Stimulated activated CD4-positive, alpha-beta T cell treated with anti-CD3 and anti-CD28 coated beads, TNF-alpha, amount 100 ng/mL, for 4 hours (primary cell): Measurements from ENCODE around the gene FXYD3.

ENCODE experiments used
- DNase-seq, 3 experiments: peaks; one replicate each; pipeline ENCODE4 v3.0.0-alpha.2; 2020; ENCODE audit warnings: low read depth in 3 of 3

FXYD3 gene

DNA sequence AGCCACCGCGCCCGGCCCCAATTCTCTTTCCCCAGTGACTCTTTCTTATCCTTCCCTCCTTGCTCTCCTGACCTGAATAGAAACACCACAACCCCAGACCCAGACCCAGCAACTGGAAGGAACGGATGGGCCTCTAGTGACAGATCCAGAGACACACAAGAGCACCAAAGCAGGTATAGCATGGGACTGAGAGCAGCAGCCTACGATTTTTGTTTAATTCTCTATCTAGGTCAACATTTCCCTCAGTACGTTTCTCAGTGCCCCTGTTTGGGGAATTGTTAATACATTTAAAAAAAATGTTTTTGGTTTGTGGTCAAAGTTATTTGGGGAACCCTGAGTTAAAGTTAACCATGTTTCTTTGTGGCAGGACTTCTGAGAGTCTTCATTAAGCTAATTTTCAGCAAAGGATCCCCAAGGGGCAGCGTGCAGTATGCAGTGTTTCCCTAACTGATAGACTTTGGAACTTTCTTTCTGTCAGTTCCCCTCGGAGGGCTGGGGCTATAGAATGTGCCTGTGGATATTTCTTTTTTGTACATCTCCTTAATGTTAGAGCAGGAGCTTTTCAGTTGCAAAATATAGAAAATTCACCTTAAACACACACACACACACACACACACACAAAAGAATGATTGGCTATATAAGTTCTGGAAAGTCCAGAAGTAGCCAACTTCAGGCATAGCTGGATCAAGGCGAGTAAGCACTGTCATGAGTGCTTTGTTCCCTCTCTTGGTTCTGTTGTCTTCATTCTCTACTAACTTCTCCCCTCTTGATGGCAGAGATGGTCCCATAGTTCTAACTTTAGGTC is 45.2 kb downstream of the FXYD3 start:
- DNase-seq, result no peak

DNA sequence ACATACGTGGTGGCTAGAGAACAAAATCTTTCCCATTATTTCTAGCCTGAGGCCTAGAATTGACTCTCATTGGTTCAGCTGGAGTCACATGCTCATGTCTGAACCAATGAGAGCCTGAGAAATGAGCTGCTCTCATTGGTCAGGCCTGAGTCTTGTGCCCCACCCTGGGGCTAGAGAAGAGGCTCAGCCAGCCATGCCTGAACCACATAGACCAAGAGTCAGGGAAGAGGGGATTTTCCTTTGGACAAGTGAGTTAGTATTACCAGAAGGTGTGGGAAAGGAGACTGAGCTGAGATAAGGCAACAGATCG is 45.8 kb downstream of the FXYD3 start:
- no peak for DNase-seq

DNA sequence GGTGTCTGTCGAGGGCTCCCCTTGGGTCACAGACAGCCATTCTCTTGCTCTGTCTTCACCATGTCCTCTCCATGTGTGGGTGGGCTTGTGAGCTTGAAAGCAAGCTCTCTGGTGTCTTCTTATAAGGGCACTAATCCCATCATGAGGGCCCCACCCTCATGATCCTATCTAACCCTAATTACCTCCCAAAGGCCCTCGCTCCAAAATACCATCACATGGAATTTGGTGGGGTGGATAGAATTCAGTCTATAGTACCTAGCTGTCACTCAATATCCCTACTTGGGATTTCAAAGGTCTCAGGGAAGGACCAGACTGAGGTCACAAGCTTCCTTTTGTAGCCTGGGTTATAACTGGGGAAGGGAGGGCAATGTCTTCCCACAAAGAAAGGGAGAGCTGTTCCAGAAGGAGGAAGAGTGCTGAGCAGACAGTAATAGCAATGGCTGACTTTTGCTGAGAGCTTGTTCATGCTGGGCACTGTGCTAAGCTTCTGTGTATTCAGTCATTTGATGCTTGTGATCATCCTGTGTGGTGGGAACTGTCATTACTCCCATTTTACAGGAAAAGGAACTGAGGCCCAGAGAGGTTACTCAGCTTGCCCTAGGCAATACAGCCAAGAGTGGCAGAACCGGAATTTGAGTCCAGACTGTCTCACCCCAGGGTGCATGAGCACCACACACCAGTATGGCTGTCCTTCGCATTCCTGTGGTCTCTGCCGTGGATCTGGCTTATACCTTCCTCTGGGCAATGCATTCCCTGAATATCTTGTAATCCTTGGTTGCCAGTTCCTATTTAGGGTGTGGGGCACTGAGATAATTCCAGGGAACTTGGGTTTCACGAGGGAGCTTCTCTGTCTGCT is 47.1 kb downstream of the FXYD3 start:
- DNase-seq, result no peak

DNA sequence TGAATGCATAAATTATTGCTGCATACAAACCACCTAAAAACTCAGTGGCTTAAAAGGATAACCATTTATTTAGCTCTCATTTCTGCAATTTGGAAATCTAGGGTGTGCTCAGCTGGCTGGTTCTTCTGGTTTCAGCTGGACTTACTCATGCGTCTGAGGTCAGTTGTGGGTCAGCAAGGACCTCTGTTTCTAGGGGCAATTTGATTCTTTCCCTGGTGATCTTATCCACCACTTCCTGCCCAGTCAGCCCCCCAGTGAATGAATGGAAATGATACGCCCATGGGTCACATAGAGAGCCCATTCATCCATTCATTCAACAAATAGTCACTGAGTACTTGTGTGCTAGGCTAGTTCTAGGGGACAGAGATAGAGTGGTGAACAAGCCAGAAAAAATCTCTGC is 48.8 kb downstream of the FXYD3 start:
- no peak for DNase-seq

DNA sequence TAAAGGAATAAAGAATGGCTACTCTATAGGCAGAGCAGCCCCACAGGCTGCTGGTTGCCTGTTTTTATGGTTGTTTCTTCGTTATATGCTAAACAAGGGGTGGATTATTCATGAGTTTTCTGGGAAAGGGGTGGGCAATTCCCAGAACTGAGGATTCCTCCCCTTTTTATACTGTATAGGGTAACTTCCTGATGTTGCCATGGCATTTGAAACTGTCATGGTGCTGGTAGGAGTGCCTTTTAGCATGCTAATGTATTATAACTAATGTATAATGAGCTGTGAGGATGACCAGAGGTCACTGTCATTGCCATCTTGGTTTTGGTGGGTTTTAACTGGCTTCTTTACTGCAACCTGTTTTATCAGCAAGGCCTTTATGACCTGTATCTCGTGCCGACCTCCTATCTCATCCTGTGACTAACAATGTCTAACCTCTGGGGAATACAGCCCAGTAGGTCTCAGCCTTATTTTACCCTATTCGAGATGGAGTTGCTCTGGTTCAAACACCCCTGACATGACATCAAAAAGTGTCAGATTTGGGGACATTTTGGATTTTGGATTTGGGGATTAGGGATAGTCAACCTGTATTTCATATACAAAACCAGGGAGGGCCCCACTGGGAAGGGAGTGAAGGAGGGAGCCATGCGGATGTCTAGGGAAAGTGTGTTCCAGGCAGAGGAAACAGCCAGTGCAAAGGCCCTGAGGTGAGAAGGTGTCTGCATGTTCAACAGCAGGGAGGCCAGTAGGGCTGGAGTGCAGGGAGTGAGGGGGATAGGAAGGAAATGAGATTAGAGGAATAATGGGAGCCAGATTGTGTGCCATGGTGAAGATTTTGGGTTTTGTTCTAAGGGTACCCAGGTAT is 49.8 kb downstream of the FXYD3 start:
- no peak for DNase-seq

DNA sequence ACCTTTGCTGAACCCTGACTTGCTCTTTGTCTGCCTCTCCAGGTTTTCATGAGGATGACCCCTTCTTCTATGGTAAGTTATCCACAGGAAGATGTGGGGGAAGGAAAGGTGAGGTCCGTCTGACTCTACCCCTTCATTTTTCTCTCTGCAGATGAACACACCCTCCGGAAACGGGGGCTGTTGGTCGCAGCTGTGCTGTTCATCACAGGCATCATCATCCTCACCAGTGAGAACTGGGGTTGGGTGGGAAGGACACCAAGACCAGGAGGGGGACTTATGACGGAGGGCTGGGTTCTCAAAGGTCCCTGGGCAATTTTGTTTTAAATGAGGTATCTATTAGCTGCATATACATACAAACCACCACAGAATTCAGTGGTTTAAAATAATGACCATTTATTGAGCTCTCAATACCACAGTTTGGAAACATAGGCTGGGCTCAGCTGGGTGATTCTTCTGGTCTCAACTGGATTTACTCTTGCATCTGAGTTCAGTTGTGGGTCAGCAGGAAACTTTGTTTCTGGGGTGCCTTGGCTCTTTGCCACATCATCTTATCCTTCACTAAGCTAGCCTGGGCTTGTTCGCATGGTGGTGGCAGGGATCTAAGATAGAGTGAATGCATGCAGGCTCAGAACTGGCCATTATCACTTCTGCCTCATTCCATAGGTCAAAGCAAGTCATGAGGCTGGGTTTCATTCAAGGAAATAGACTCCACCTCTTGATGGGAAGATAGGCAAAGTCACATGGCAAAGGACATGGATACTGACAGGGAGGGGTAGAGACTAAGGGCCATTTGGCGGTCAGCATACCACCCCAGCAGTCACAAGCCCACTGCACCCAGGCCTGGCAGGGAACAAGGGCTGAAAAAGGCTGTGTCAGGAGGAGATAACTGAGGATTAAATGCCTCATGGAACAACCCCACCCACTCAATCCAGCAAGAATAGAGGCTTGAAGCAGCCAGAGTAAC is 50.8 kb downstream of the FXYD3 start:
- no peak for DNase-seq

DNA sequence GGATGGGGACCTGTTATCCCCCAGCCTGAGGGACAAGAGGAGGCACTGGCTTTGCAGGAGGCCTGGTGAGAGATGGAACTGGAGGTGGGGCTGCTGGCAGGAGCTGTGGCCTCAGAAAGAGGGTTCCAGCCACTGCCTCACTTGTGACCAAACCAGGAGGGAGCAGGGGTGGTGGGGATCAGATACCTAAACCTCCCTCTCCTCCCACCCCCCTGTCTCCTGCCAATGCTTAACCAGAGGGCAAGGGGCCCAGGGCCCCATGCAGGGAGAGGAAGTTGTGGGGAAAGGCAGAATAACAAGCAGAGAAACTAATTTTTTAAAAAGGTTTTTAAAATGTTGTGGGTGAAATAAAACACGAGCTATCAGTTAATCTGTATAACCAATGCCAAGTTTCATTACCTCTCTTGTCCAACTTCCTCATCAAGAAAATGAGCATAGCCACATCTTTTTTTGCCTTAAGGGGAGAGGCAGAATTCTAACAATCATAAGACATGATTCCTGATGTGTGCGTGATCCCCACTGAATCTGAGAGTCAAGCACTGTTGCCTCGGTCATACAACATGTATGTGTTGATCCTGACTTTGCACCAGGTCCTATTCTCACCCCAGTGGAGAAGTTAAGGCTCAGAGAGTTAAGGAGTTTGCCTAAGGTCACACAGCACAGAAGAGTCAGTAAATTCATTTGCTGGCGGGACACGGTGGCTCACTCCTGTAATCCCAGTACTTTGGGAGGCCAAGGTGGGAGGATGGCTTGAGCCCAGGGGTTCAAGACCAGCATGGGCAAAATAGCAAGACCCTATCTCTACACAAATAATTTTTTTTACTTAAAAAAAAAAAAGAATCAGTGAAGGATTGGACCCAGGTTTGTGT is 51.9 kb downstream of the FXYD3 start:
- DNase-seq, result no peak

DNA sequence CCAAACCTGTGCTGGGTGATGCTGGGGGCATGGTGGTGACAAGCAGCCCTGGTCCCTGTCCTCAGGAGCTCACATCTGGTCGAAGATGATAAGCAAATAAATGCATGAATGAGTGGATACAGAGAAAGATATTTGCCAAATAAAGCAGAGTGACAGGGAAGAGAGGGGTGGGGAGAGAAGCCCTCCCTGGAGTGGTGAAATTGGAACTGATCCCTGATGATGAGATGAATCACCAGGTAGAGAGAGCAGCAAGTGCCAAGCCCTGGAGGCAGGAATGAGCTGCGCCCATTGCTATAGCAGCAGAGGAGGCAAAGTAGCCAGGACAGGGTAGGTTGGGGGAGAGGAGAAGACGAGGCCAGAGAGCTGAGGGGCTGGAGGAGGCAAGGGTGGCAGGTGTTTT is 52.6 kb downstream of the FXYD3 start:
- DNase-seq, result no peak

DNA sequence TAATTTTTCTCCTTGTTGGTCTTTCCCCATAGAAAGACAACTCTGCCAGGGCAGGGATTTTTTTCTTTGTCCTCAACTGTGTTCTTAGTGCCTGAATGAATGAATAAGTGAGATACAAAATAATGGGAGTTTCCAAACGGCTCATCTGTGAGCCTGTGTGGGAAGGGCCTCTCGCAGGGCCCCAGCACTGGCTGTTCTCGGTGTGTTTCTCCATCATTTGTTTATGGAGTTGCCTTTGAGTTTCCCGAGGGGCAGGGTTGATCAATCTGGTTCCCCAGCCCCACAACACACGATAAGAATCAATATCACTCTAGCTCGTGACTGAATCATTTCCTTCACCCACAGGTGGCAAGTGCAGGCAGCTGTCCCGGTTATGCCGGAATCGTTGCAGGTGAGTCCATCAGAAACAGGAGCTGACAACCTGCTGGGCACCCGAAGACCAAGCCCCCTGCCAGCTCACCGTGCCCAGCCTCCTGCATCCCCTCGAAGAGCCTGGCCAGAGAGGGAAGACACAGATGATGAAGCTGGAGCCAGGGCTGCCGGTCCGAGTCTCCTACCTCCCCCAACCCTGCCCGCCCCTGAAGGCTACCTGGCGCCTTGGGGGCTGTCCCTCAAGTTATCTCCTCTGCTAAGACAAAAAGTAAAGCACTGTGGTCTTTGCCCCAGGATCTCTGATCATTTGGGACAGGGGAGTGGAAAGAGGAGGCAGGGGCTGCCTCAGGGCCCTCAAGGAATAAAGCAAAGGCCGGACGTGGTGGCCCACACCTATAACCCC is 53.8 kb downstream of the FXYD3 start:
- no peak for DNase-seq

DNA sequence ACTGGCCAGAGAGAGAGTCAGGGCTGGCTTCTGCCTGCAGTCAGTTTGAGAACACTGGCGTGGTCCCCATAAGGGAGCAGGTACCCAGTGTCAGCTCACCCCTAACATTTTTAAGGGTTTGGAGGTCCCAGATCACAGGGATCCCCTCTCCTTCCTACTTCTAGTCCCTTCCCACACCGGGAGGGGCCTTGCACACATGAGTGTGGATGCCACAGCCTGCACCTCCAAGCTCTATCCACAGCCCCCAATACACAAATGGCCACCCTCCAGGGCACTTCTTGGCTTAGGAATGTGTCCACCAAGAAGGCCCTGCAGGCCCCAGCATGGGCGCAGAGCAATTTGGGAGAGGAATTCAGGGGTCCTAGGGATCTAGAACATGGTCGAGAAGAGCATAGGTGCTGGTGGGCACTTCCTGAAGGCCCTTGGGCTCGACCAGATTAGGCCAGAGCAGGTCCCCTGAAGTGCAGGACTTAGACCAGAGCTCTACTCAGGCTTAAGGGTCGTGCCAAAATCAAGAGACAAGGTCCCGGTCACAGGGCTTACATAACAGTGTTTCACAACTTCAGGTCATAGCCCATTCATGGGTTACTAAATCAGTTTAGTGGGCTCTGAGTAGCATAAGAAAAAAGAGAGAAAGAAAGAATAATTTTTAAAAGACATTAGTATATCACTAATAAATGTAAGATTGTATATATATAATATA is 54.9 kb downstream of the FXYD3 start:
- DNase-seq, result no peak

DNA sequence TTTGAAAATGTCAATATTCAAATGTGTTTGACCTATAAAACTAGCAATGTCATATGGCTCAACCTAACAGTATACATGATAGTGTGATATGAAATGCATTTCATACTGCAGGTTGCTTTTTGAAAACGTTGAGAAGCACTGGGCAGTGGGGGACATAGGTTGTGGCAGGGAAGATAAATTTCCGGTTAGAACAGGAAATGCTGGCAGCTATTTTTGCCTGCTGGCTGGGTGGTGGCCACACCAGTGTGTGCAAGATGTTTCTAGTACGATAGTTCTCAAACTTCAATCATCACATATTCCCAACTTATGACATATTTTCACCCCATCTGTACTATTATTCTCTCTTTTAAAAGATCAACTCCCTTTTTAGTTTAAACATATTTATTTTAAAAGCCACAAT is 56.1 kb downstream of the FXYD3 start:
- no peak for DNase-seq
